T-helper 2 cell (primary cell): ENCODE results near the gene SARS1.

Experiments
- DNase-seq, 5 experiments: peaks; one replicate each; pipeline versions ENCODE4 v3.0.0 to v3.0.0-alpha.2; 2012 to 2022

The SARS1 gene

GRCh38 chr1:109251277-109252166 lies 37.8 kb downstream of the SARS1 start:
- DNase-seq: no peak

DNA sequence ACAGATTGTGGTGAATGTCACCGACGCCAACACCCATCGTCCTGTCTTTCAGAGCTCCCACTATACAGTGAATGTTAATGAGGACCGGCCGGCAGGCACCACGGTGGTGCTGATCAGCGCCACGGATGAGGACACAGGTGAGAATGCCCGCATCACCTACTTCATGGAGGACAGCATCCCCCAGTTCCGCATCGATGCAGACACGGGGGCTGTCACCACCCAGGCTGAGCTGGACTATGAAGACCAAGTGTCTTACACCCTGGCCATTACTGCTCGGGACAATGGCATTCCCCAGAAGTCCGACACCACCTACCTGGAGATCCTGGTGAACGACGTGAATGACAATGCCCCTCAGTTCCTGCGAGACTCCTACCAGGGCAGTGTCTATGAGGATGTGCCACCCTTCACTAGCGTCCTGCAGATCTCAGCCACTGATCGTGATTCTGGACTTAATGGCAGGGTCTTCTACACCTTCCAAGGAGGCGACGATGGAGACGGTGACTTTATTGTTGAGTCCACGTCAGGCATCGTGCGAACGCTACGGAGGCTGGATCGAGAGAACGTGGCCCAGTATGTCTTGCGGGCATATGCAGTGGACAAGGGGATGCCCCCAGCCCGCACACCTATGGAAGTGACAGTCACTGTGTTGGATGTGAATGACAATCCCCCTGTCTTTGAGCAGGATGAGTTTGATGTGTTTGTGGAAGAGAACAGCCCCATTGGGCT lies 38.6 kb downstream of the SARS1 start:
- DNase-seq: no peak

- no peak for DNase-seq
Measured at GRCh38 chr1:109252893-109253802, 39.4 kb downstream of the SARS1 start.

GRCh38 chr1:109253803-109254620 lies 40.3 kb downstream of the SARS1 start:
- DNase-seq: no peak

GRCh38 chr1:109254621-109255096 lies 40.9 kb downstream of the SARS1 start:
- no peak for DNase-seq

GRCh38 chr1:109255097-109255651 lies 41.5 kb downstream of the SARS1 start:
- DNase-seq: no peak

DNA sequence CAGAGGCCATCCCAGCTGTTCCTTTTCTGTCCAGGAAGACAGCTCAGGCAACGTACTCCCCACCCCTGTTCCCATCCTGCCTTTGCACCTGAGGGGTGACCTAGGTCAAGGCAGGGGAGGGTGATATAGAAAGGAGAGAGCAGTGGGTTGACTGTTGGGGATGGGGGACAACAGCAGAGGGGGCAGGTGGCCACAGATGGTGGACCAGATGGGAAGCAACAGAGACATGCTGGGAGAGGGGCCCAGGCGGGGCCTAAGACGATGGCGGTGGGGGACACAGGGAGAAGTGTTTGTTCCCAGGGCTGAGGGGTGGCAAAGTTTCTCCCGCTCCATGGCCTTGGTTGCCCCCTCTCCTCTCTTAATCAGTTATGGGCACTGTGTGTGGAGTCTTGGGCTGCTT lies 42.0 kb downstream of the SARS1 start:
- no peak for DNase-seq

DNA sequence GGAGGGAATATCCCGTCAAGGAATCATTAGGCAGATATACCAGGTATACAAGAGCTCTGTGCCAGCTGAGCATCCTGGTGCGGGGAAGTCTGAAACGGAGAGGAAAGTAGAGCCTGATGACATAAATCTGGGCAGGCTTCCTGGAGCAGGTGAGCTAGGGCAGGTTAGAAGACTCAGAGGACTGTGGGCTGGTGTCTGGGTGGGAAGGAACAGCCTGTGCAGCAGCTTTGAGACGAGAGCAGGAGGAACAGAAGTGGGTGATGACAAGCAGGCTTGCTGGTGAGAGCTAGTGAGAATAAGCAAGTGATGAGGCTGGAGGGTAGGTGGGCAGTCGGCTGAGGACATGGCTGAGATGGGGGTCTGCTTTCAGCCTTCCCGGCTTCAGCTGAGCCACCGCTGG lies 42.4 kb downstream of the SARS1 start:
- no peak for DNase-seq

GRCh38 chr1:109256971-109257681 lies 43.4 kb downstream of the SARS1 start:
- no peak for DNase-seq

GRCh38 chr1:109257682-109258421 lies 44.1 kb downstream of the SARS1 start:
- no peak for DNase-seq

DNA sequence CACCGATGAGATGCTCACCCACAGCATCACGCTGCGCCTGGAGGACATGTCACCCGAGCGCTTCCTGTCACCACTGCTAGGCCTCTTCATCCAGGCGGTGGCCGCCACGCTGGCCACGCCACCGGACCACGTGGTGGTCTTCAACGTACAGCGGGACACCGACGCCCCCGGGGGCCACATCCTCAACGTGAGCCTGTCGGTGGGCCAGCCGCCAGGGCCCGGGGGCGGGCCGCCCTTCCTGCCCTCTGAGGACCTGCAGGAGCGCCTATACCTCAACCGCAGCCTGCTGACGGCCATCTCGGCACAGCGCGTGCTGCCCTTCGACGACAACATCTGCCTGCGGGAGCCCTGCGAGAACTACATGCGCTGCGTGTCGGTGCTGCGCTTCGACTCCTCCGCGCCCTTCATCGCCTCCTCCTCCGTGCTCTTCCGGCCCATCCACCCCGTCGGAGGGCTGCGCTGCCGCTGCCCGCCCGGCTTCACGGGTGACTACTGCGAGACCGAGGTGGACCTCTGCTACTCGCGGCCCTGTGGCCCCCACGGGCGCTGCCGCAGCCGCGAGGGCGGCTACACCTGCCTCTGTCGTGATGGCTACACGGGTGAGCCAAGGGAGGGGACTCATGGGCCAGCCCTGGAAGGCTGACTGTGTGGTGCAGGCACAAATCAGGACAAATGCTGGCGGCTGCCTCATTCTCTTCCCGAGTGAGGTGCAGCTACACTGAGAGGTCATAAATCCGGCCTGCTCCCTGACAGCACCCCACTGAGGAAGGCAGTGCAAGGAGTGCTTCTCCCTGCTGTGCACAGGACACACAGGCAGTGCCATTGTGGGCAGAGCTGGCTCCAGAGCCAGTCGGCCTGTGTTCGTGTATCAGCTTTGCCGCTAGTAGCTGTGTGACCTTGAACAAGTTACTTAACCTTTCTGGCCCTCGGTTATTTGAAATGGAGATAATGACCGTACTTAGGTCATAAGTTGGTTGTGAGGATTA lies 45.1 kb downstream of the SARS1 start:
- DNase-seq: no peak

DNA sequence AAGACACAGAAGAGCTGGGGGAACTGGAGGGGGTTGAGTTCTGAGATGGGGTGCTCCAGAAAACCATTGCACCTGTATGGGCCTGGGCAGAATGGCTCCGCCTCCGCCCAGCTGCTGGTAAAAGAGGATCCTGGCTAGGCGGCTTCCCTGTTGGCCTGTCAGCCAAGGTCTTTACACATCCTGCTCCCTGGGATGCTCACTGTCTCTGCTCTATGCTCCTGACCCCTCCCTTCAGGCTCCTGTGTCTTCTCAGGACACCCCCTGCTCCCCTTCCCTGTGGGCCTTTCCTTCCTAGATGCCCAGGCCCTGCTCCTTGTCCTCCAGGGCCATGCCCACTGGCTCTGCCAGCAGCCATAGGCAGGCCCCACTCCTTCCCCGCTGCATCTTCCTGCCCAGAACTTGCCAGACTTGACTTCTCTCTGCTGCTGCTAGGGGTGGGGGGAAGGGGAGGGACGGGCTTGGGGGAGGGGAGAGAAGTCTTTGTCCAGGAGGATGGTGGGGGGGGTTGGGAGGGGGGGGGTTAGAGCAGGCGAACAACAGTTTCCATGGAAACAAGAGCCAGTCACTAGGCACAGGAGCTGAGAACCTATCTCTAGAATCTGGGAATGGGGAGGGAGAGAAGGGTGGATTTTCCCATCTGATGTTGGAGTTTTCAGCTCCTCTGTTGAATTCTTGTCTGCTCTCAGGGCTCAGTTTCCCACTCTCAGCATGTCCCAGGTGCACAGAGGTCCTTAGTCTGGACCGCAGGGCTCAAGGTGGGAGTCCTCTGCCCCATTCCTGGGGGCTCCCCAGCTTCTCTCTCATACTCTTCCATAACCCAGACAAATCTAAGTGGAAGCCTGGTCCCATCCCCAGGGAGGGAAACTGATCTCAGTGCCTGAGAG lies 46.2 kb downstream of the SARS1 start:
- no peak for DNase-seq

DNA sequence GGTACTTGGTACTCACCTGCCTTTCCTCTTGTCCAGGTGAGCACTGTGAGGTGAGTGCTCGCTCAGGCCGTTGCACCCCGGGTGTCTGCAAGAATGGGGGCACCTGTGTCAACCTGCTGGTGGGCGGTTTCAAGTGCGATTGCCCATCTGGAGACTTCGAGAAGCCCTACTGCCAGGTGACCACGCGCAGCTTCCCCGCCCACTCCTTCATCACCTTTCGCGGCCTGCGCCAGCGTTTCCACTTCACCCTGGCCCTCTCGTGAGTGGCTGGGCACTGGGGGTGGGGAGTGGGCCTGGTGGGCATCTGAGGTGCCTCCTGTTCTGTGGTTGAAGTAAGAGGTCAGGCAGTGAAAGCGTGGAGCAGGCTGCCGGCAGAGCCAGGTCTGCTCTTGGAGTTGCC lies 47.3 kb downstream of the SARS1 start:
- DNase-seq: no peak

DNA sequence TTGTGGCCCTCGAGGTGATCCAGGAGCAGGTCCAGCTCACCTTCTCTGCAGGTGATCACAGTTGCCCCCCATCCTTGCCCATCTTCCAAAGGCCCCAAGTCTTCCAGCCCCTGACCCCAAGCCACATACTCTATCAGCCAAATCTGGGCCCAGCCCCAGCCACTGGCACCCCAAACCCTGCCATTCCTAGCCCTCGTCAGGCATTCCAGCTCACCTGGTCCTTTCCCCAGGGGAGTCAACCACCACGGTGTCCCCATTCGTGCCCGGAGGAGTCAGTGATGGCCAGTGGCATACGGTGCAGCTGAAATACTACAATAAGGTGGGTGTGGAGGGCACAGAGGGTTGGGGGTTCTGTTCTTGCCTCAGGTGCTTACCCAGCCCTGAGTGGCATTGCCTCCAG lies 47.9 kb downstream of the SARS1 start:
- DNase-seq: no peak

DNA sequence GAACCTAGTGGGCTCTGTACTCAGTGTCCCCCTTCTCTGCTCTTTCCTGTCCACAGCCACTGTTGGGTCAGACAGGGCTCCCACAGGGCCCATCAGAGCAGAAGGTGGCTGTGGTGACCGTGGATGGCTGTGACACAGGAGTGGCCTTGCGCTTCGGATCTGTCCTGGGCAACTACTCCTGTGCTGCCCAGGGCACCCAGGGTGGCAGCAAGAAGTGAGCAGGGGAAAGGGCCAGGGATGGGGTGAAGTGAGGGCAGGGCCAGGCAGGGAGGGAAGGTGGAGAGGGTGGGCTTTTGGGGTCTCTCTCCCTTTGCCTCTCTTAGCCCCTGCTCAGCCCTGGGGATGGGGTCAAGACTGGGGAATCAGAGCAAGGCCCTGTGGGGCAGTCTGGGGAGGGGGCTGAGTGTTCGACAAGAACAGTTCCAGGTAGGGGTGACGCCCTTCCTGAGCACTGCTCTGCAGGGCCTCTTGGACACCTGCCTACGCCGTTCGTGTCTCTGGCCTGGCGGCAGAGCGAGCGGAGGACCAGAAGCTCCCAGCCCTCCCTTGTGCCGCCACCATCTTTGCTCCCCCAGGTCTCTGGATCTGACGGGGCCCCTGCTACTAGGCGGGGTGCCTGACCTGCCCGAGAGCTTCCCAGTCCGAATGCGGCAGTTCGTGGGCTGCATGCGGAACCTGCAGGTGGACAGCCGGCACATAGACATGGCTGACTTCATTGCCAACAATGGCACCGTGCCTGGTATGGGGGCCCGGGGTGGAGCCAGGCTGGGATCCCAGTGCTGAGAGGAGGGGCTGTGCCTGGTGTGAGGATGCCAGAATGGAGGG lies 48.7 kb downstream of the SARS1 start:
- no peak for DNase-seq

- DNase-seq: no peak
Measured at GRCh38 chr1:109263234-109263596, 49.5 kb downstream of the SARS1 start.
